Endothelial cell (in vitro differentiated cells): ENCODE results near the gene FN3KRP. TPM values are rescaled to one million over a fixed set of nuclear protein-coding genes. Genes with fewer than 3 reads are reported as not detected.
"Not testable (repeated sequence)": the region's sequence is repeated elsewhere in the genome, so short reads cannot be mapped to it uniquely, and the experiment has no call there.

Experiments
- DNase-seq: peaks from one replicate; pipeline ENCODE4 v3.0.0; 2021; ENCODE audit warnings: low spot score
- H3K27ac Mint-ChIP-seq: one replicate; pipeline ENCODE4 v1.8.0; 2021; ENCODE audit warnings: mixed read lengths, inconsistent platforms; ENCODE audit not compliant: unreplicated experiment
- H3K27me3 Mint-ChIP-seq: one replicate; pipeline ENCODE4 v1.8.0; 2021; ENCODE audit warnings: mild to moderate bottlenecking, moderate library complexity, mixed read lengths, inconsistent platforms; ENCODE audit not compliant: unreplicated experiment
- H3K36me3 Mint-ChIP-seq: one replicate; pipeline ENCODE4 v1.8.0; 2021; ENCODE audit warnings: mild to moderate bottlenecking, low read depth, mixed read lengths, inconsistent platforms; ENCODE audit not compliant: unreplicated experiment
- H3K4me1 Mint-ChIP-seq: one replicate; pipeline ENCODE4 v1.8.0; 2021; ENCODE audit warnings: mild to moderate bottlenecking, mixed read lengths, inconsistent platforms; ENCODE audit not compliant: unreplicated experiment
- H3K4me3 Mint-ChIP-seq: one replicate; pipeline ENCODE4 v1.8.0; 2021; ENCODE audit warnings: mild to moderate bottlenecking, mixed read lengths, inconsistent platforms; ENCODE audit not compliant: unreplicated experiment
- H3K9me3 Mint-ChIP-seq: one replicate; pipeline ENCODE4 v1.8.0; 2021; ENCODE audit warnings: mixed read lengths, inconsistent platforms; ENCODE audit not compliant: unreplicated experiment
- CTCF ChIP-seq: fragments of 200-600 bp; sonication (generic); IDR thresholded peaks from one replicate; pipeline ENCODE4 v1.5.0; 2021; ENCODE audit warnings: antibody characterized with exemption; ENCODE audit not compliant: unreplicated experiment
- microRNA-seq: library from miRNA; unstranded; fragments of <30 nt; microRNA quantifications from one replicate; pipeline ENCODE4, GENCODE V29; 2020; ENCODE audit not compliant: unreplicated experiment
- total RNA-seq: library from RNA; stranded (reverse); fragmentation: NEBNext Ultra II Directional; extraction: Animal tissue kit (Norgen Biotek cat#: 25700); gene quantifications from one replicate; pipeline ENCODE4 v1.2.1, GENCODE V29; 2021; ENCODE audit not compliant: unreplicated experiment

Gene FN3KRP
- total RNA-seq, 1 donor from 2014 or later = 27.9 TPM

GRCh38 chr17:82769041-82769440, 52.5 kb downstream of the FN3KRP start:
- Mint-ChIP-seq H3K4me1 (peaks cover 7% of the 10 kb centered on the region), H3K4me3 (peak overlapping the region; percentile 56), H3K36me3 (peaks cover 29% of the 10 kb centered on the region), H3K27me3 (peaks cover 2% of the 10 kb centered on the region), H3K9me3 (no peaks in the 10 kb centered on the region), H3K27ac (no peak overlapping the region)
- no peak for TF ChIP-seq CTCF
- no peak for DNase-seq

DNA sequence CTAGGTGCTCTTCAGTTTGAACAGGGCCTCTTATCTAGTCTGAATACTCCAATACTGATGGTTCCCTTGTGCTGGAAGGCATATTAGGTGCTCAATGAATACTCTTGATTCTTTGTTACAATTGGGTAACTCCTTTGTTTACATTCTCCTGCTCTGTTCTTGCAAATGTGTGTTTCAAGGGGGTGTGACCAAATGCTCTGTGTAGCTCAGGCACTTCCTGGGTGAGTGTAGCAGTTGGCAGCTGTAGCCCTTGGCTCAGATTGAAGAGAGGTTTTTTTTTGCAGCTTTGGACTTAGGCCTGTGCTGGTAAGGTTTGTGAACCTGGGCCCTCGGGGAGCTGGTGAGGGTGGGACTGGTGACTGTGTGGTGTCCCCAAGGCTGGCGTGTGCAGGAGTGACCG, 55.5 kb downstream of the FN3KRP start:
- Mint-ChIP-seq H3K9me3 (no peaks in the 10 kb centered on the region), H3K36me3 (peaks cover 28% of the 10 kb centered on the region), H3K4me1 (no peaks in the 10 kb centered on the region), H3K4me3 (no peak overlapping the region), H3K27ac (no peak overlapping the region), H3K27me3 (no peaks in the 10 kb centered on the region)
- no peak for DNase-seq
- TF ChIP-seq CTCF = no peak

- H3K36me3 Mint-ChIP-seq = peaks cover 19% of the 10 kb centered on the region
- H3K27ac Mint-ChIP-seq, H3K9me3 Mint-ChIP-seq, DNase-seq, H3K27me3 Mint-ChIP-seq, H3K4me3 Mint-ChIP-seq, H3K4me1 Mint-ChIP-seq: not testable (repeated sequence)
Measured at GRCh38 chr17:82774456-82774855, 58.0 kb downstream of the FN3KRP start.

DNA sequence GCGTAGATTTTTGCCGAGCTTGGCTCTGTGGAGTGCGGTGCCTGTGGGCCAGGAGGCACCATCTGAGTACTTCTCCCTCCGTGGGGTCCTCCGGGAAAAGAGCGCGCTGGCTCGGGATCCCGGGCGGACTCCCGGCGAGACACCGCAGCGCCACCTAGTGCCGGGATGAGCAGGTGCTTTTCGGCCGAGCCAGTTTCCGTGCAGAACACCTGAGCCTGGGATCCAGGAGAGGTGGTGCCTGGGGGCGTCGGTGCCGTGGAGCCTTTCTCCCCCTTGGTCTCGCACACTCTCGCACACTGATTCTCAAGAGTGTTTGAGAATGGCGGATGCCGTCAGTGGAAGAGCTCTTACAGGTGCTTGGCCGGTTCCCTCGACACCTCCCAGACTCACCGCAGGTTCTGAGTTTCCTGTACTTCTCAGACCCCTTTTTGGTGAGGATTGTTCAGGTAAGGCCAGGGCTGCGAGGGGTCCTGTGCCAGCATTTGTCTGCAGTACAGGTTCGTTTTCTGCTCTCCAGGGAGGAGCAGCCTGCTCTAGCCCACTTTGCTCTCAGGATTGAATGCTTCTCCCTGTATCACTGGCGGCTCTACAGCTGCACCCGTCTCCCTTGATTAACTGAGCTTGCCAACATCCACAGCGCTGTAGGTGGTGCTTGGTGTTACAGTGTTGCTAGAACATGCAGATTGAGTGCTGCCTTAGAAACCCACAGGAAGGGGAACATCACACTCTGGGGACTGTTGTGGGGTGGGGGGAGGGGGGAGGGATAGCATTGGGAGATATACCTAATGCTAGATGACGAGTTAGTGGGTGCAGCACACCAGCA, 58.7 kb downstream of the FN3KRP start:
- peak; percentile 79 for DNase-seq
- Mint-ChIP-seq H3K27me3 (no peaks in the 10 kb centered on the region), H3K4me3 (no peak overlapping the region), H3K4me1 (no peaks in the 10 kb centered on the region), H3K9me3 (no peaks in the 10 kb centered on the region), H3K36me3 (peaks cover 15% of the 10 kb centered on the region), H3K27ac (no peak overlapping the region)
- peak; percentile 87 for TF ChIP-seq CTCF

GRCh38 chr17:82776454-82776853, 59.9 kb downstream of the FN3KRP start:
- no peak overlapping the region for H3K4me3 Mint-ChIP-seq
- H3K9me3 Mint-ChIP-seq = no peaks in the 10 kb centered on the region
- H3K4me1 Mint-ChIP-seq = no peaks in the 10 kb centered on the region
- no peak overlapping the region for H3K27ac Mint-ChIP-seq
- H3K27me3 Mint-ChIP-seq = no peaks in the 10 kb centered on the region
- no peak for DNase-seq
- H3K36me3 Mint-ChIP-seq = peaks cover 15% of the 10 kb centered on the region
- no peak for TF ChIP-seq CTCF

Small RNA genes lying within 50 kb of the gene (microRNA-seq; reads per million reads assigned to microRNA genes)
- gene MIR4525 = 0.70 reads per million, percentile 2 among the genes with 10 or more reads in this experiment

Other genes starting within 250 kb of the FN3KRP start
- 64.3 TPM for gene FOXK2, start 197.0 kb upstream of the FN3KRP start, total RNA-seq
- gene WDR45B, start 68.3 kb upstream of the FN3KRP start, total RNA-seq = 74.1 TPM
- 6.7 TPM for gene RAB40B, start 18.0 kb upstream of the FN3KRP start, total RNA-seq
- gene FN3K, start 18.9 kb downstream of the FN3KRP start, total RNA-seq = 10.6 TPM
- gene TBCD, start 35.4 kb downstream of the FN3KRP start, total RNA-seq = 207 TPM
- 0.31 TPM for gene ZNF750, start 123.3 kb downstream of the FN3KRP start, total RNA-seq